Coronary artery (tissue), 2 donors: Measurements from ENCODE around the gene NR3C2.

Experiments used
- DNase-seq: peaks from one replicate; pipeline ENCODE4 v3.0.0-alpha.2; 2017; ENCODE audit warnings: low spot score
- H3K27ac ChIP-seq, 2 donors: fragments of 200-600 bp; sonication (generic); one replicate each; pipeline ENCODE4 v1.5.1; 2016 to 2019
- H3K4me3 ChIP-seq: fragments of 200-600 bp; sonication (generic); 2 replicates; pipeline ENCODE4 v1.5.1; 2016; ENCODE audit warnings: mild to moderate bottlenecking, moderate library complexity
- TF ChIP-seq, protein P1 (sequence below): fragments of 200-600 bp; sonication (generic); IDR thresholded peaks from one replicate; pipeline ENCODE4 v1.5.1; 2019; ENCODE audit warnings: antibody characterized with exemption

Gene NR3C2

GRCh38 chr4:148302416-148302815 is 139.8 kb downstream of the NR3C2 start:
- TF ChIP-seq, protein P1, sequence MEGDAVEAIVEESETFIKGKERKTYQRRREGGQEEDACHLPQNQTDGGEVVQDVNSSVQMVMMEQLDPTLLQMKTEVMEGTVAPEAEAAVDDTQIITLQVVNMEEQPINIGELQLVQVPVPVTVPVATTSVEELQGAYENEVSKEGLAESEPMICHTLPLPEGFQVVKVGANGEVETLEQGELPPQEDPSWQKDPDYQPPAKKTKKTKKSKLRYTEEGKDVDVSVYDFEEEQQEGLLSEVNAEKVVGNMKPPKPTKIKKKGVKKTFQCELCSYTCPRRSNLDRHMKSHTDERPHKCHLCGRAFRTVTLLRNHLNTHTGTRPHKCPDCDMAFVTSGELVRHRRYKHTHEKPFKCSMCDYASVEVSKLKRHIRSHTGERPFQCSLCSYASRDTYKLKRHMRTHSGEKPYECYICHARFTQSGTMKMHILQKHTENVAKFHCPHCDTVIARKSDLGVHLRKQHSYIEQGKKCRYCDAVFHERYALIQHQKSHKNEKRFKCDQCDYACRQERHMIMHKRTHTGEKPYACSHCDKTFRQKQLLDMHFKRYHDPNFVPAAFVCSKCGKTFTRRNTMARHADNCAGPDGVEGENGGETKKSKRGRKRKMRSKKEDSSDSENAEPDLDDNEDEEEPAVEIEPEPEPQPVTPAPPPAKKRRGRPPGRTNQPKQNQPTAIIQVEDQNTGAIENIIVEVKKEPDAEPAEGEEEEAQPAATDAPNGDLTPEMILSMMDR = no peak
- H3K27ac ChIP-seq = no peak overlapping the region

GRCh38 chr4:148300877-148301276 is 141.3 kb downstream of the NR3C2 start:
- H3K27ac ChIP-seq = no peak overlapping the region
- TF ChIP-seq, protein P1 = no peak
- no peak overlapping the region for H3K4me3 ChIP-seq
- DNase-seq = no peak

More at GRCh38 chr4:148302416-148302815, 139.8 kb downstream of the NR3C2 start:
- H3K4me3 ChIP-seq = no peak overlapping the region
- DNase-seq = no peak

DNA sequence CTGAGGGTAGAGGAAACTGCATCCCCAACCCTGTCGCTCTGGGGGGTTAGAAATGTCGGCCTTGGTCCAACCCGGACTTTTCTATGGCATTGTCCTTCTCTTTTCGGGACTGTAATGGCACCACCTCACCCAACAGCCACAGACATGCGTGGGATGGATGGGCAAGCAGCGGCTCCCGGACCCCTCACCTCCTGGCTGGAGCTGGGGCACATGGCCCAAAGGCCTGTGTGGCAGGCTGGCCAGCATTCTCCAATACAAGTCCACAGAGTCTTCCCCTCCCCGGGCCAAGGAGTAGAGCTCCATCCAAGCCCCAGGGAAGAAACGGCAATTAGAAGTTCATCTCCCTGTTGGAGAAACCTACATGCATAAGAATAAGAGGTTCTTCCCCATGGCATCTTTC is 142.9 kb downstream of the NR3C2 start:
- no peak for DNase-seq
- TF ChIP-seq, protein P1 = no peak
- H3K4me3 ChIP-seq = no peak overlapping the region
- H3K27ac ChIP-seq = no peak overlapping the region

DNA sequence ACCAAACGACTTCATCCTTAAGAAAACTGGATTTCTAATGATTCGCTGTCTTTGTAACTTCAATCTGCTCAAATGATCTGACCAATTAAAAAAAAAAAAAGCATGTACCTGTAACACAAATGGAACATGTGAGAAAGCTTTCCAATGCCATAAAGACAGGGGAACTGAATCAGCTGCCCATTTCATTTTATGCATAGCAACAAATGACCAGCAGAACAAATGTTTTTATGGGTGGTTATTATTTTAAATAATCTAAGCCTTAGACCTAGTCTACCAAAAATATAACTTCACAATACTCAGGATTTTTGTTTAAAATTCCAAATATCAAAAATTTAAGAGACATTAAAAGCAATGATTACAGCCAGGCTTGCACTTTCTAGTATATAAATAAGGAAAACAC is 145.7 kb downstream of the NR3C2 start:
- no peak for DNase-seq
- TF ChIP-seq, protein P1 = no peak

GRCh38 chr4:148295642-148296041 is 146.6 kb downstream of the NR3C2 start:
- Histone ChIP-seq H3K4me3 (no peak overlapping the region), H3K27ac (no peak overlapping the region)
- DNase-seq = no peak
- TF ChIP-seq, protein P1 = no peak

More for the DNA sequence above, 145.7 kb downstream of the NR3C2 start:
- no peak overlapping the region for H3K27ac ChIP-seq
- no peak overlapping the region for H3K4me3 ChIP-seq

GRCh38 chr4:148293571-148293970 is 148.6 kb downstream of the NR3C2 start:
- H3K27ac ChIP-seq = no peak overlapping the region
- TF ChIP-seq, protein P1 = no peak

GRCh38 chr4:148292686-148293085 is 149.5 kb downstream of the NR3C2 start:
- DNase-seq = no peak
- Histone ChIP-seq H3K27ac (no peak overlapping the region), H3K4me3 (no peak overlapping the region)
- TF ChIP-seq, protein P1 = no peak

More at GRCh38 chr4:148293571-148293970, 148.6 kb downstream of the NR3C2 start:
- no peak for DNase-seq
- H3K4me3 ChIP-seq = no peak overlapping the region
